ENCODE results near the gene ILKAP.
A peak's percentile ranks its signal among the peaks of the same experiment; 100 is the strongest.

ILKAP gene

DNA sequence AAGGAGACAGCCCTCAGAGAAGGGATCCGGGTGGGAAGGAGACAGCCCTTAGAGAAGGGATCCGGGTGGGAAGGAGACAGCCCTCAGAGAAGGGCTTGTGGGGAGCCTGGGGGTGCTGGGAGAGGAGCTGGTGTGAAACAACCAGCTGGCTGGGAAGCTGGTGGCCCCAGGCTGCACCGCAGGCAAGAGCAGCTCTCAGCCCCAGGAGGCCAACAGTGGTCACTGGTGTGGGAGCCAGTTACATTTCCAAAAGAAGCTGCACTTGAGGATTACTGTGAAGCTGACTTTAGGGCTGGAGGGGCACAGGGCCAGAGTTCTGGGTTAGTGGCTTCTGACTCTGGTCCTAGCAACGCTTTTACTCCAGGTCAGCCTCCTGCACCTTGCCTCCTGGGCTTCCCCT is 33.1 kb upstream of the ILKAP start:
- peak; percentile 73 for DNase-seq

DNA sequence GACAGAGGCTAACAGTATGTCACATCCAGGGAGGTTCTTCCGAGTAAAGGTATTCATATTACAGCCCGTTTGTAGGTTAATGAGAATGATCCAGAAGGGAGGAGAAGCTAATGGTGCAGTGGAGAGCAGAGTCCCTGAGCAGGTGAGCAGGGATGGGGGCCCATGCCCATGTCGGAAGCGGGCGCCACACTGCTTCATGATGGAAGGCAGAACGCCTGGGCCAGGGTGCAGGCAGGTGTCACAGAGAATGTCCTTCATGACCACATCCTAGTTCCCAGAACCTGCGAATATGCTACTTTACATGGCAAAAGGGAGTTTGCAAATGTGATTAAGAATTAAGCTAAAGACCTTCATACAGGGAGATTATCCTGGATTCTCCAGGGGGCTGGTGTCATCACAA is 32.4 kb upstream of the ILKAP start:
- DNase-seq: no peak

DNA sequence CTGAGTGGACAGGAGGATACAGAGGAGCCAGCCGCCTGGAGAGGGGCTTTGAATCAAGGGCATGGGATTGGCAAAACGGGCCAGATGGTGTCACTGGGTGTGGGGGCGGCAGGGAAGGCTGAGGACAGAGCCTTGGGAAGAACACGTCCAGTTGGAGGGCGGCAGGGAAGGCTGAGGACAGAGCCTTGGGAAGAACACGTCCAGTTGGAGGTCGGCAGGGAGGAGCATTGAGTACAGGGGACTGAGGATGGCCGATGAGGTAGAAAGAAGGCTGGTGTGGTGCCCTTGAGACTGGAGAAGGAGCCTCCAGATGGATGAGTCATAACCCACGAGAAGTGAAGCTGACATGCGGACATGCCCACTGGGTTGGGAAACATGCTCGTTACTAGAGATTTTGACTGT is 31.8 kb upstream of the ILKAP start:
- DNase-seq: peak; percentile 73

DNA sequence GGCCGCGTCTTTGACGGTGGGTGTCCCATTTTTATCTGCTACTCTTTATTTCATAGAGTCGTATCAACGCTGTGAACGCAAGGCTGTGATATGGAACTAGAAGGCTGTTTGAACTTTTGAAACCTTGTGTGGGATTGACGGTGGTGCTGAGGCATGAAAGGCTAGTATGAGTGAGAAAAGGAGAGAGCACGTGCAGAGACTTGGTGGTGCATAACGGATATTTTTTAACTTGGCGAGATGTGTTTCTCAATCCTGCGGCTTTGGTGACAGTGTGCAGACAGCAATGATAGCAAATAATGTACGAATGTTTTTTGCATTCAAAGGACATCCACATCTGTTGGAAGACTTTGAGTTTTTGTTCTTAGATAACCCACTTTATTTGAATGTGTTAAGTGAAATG is 30.1 kb upstream of the ILKAP start:
- DNase-seq: no peak

DNA sequence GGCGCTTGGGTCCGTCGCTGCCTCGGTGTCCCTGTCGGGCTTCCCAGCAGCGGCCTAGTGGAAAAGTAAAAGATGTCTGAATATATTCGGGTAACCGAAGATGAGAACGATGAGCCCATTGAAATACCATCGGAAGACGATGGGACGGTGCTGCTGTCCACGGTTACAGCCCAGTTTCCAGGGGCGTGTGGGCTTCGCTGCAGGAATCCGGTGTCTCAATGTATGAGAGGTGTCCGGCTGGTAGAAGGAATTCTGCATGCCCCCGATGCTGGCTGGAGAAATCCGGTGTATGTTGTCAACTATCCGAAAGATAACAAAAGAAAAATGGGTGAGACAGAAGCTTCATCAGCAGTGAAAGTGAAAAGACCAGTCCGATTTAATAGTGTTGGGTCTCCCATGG is 28.3 kb upstream of the ILKAP start:
- DNase-seq: no peak

DNA sequence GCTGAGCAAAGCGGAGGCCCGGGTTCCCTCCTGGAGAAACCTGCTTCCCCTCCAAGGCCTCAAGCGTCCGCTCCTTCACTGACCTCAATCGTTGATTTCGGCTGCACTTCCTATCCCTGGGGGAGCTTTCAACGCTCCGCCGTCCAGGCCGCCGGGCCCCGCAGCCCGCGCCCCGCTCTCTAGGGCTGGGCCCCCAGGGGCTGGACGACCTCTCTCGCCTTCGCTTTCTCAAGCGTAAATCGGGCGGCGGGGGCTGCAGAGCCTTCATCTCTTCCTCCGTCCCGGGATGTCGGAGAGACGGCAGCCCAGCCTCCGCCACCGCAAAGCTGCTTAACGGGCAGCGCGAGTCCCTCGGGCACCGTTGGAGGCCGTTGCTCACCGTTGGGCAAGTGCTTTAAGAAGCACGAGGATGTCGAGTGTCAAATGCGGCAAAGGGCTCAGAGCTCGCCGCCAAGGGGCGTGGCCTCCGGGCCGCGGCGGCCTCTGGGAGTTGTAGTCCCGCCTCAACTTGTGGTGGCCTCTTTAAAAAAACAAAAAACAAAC is 27.8 kb upstream of the ILKAP start:
- DNase-seq: no peak

DNA sequence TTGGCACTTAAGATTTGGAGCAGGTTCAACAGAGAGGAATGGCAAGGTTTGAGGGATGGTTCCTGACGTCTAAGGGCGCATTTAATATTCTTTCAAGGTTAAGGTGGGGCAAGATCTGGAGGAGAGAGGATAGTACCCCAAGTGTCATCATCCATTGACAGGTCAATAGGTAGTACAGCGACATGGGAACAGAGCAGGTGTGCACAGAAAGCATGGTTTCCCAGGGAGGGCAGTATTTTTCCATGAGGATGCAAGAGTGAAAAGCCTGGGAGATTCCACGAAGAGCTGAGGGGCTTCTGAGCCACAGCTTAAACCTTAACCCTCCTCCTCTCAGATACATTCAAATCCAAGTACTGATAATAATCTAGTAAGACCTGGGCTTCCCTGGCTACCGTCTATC is 27.2 kb upstream of the ILKAP start:
- no peak for DNase-seq

DNA sequence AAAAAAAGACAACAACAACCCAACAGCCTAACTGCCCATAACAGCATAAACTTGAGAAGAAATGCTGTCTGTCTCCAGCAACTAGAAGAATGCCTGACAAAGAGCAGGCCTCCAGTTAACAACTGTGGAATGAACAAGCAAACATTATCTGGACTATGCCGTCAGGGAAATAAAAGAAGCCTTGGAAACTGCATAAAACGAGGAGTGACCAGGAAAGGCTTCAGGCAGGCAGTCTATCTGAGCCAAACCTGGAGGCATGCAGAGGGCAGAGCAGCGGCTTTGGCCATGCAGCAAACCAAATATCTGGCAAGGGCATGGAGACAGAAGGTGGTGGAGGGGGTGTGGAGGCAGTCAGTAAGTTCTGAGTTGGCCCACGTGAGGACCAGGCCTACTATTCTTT is 25.2 kb upstream of the ILKAP start:
- no peak for DNase-seq

DNA sequence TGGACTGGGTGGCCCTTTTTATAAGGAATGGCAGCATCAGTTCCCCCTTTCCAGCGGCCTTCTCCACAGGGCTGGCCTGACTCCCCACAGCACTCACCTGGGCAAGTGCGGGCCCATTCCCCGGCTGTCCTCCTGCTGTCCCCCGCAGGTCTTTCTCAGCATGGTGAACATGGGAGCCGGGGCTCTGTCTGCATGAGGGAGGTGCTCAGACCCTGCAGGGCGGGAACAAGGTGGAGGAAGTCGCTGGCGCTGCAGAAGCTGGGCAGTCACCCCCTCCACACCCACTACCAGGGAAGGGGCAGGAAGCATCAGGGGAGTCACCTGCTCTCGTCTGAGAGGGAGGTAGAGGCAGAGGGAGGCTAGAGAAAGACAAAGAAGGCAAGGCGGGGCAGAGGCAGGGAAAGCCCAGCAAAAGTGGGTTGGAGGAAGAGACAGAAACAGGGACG is 24.1 kb upstream of the ILKAP start:
- no peak for DNase-seq

DNA sequence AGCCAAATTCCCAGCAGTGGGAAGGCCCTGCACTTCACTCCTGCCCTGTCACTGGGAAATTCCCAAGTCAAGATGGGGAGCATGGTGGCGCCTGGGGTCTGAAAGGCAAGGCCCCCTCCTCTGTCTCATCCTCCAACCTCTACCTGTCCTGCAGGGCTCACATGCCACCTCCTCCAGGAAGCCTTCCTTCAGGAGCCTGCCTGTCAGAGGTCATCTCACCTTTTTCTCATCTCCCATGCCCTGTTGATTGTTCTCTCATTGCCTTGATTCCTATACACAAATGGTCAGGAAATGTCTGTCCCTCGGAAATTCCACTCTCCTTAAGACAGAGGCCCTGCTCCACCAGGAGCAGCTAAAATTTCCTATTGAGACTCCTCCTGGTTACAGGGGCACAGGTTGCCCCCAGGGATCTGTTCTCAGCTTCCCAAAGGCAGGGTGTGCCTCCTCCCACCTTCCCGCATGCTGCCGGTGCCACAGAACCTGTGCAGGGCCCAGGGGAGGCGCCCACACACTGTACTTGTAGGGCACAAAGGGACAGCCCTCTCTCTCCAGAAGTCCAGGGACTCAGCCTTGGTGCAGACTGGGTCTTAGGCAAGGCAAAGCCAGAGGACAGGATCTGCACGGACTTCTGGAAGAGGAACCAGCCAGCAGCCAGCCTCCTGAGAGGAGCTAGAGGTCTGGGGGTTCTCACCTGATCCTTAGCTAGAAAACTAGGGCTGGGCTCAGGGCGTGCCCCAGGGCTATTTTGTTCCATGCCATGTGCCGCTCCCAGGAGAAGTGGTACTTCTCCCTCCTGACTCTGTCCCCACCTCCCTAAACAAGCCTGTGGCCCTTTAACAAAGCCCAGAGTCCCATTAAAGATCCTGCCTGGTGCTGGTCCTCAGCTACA is 23.4 kb upstream of the ILKAP start:
- DNase-seq: no peak

DNA sequence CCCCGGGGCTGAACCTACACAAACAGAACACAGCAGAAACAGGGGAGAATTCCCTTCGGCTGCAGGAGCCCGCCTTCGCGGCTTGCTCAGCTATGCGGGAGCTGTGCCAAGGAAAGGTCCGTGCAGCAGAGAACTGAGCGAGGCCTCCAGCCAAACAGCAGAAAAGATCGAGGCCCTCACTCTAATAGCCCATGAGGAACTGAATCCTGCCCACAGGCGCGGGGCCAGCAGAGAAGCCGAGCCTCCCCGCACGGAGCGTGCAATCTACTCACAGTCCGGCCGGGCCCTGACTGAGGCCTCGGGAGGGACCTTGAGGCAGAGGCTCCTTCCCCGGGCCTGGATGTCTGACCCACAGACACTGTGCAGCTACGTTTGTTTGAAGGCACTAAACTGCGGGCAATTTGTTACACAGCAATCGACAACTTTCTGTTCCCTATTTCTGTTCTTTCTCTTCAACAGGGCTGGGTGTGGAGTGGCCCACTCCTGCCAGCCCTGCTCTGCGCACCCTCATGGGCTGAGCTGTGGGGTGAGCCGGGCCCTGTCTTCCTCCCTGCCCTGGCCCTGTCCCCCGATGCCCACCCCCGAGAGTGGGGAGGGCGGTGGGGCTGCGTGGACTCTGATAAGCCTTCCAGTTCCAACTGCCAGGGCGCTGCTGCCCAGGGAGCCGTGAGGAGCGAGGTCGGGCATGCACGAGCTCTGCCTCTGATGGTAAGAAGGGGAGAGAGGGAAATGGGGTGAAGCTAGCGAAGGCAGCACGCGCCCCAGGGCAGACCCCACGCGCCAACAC is 22.6 kb upstream of the ILKAP start:
- DNase-seq: no peak

DNA sequence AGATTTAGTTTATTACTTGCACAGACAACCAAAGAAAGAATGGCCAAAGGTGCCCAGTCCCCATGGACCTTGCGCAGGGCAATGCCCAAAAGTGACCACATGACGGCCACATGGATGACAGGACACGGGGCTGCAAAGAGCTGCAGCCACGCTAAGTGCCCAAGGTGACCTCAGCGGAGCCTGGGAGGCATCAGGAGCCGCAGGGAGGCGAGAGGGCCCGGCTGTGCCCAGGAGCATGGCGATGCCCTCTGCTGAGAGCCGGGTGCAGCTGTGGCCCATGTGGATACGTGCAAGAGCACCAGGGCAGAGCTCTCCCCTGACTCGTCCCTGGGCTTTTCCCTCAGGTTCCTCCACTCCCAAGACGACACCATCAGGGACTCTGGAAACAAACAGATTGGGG is 21.6 kb upstream of the ILKAP start:
- no peak for DNase-seq

DNA sequence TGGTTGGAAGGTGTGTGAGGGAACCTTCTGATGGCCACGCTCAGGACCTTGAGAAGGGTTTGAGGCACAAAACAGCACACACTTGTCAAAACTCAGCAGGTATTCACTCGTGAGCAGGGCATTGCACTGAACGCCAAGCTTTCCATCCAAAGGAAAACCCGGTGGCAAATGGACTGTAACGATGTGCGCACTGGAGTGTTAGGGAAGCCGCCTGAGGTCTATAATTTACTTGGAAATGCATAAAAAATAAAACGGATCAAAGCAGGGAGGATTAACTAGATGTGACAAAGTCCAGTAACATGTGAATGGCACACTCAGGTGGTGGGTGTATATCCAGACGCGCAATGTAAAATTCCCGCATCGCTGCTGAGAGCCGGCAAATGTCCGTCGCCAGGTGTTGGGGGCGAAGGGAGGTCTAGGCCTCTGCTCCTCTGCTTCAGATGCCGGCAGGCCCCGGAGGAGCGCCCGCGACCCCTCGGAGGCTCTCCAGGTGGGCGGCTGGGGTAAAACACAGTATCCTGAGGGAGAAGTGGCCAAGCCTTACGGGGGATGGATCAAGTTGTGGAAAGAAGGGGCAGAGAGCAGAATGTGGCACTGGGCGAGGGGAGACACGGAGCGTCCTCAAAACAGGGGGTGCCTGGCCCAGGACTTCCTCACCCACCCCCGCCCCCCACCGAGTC is 21.0 kb upstream of the ILKAP start:
- DNase-seq: no peak

DNA sequence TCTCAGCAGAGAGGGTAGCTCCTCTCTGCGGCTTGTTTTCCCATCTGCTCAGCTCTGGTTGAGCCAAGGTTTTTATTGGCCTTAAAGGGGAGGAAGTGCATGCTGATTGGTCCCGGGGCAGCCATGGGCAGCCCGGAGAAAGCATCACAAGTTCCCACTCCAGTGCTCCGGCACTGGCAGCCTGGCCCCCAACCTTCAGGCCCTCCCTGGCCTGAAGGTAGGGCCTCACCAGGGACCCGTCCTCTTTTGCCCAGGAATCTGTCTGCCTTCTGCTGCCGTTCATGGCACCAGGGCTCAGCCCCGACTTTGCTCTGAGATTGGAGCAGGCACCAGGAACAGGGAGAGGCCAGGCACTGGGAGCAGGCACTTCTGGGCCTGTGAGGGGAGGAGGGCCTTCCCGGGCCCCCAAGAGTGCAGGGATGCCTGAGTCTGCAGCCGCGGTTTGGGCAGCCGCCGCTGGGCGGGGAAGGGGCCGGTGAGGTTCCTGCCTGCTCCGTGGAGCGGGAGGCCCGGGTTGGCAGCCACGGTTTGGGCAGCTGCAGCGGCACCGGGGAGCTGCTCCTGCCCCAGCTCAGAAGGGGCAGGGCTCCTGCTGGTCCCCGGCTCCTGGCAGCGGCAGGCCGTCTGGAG is 17.5 kb upstream of the ILKAP start:
- DNase-seq: no peak

DNA sequence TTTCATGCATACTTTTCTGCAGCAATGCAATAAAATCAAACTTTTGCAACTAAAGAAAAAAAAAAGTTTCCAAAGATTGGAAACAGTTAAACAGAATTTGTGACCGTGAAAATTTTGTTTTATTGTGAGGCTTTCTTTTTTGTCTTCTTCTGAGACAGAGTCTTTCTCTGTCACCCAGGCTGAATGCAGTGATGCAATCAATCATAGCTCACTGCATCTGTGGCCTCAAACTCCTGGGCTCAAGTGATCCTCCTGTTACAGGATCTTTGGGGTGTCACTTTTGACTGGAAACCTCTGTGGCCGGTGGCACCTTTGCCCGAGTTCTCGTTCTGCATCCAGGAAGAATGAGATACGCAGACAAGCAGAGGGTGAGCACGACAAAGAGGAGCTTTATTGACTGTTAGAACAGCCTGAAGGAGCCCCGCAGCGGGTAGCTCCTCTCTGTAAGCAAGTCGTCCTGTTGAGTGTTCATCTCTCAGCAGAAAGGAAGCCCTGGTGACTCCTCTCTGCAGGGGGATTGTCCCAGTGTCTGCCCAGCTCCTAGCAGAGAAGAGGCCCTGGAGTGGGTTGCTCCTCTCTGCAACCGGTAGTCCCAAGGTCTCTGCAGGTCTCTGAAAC is 16.9 kb upstream of the ILKAP start:
- no peak for DNase-seq

DNA sequence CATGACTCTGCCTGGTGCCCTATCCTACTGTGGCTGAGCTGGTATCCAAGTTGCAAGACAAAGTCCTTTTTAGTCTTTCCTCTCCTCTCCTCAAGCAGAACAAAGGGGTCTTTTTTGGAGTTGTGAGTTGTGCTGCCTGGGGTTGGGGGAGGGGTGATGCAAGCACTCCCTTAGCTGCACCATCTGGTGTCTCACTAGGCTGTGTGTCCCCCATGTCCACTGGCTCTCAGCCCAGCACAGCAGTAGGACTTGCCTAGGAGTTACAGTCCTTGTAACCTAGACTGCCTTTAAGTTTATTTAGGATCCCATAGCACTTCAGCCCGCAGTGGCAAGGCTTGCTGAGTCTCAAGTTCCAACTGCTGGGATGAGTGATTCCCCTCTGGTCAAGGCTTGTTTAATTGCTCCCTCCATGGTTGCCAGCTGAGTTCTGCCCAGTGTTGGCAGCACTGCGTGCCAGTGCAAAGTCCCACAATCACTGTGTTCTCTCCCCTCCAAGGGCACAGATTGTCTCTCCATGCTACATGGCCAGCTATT is 13.2 kb upstream of the ILKAP start:
- peak; percentile 85 for DNase-seq

DNA sequence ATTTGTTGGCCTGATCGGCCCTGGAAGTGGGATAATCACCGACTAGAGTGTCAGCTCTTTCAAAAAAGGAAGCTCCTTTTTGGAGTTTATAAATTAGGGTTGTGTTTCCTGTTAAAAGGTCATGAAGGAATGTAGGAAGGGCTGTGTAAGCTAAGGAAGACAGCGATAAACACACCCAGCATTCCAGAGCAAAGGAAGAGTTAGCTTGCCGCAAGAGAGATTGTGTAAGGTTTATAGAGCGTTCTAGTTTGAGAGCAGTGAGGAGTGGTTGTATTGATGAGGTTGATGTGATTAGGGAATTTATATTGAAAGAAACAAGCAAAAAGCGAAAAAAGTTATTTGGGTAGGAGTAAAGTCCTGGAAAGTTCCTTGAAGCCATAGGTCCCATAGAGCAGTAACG is 3.5 kb upstream of the ILKAP start:
- DNase-seq: no peak

DNA sequence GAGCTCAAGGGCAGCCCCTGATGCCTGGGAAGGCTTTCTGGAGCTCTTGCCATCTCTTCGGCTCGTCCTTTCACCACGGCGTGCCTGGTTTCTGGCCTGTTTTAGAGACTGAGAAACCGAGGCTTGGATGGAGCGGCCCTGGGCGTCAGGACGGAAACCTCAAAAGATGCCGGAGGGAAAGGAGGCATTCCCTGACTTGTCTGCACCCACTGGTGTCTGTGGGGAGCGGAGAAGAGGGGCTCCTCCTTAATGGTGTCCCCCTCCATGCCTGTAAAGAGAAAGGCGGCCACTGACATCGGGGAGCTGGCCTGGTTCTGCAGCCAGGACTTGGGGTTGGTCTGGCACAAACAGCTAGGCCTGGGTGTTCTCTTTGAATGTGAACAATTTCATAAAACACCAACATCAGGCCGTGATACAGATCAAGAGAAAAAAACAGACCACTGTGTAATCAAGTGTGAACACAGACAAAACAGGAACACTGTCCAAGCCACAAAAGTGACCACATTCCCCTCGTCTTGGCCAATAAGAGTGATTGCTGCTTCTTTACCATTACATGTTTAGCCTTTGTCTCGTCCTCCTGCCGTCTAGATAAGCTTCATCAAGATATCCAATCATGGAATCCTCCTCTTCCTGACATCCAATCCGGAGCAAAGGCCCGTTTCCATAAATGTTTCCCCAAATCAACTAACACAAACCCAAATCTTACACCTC is 633 bp upstream of the ILKAP start:
- no peak for DNase-seq

DNA sequence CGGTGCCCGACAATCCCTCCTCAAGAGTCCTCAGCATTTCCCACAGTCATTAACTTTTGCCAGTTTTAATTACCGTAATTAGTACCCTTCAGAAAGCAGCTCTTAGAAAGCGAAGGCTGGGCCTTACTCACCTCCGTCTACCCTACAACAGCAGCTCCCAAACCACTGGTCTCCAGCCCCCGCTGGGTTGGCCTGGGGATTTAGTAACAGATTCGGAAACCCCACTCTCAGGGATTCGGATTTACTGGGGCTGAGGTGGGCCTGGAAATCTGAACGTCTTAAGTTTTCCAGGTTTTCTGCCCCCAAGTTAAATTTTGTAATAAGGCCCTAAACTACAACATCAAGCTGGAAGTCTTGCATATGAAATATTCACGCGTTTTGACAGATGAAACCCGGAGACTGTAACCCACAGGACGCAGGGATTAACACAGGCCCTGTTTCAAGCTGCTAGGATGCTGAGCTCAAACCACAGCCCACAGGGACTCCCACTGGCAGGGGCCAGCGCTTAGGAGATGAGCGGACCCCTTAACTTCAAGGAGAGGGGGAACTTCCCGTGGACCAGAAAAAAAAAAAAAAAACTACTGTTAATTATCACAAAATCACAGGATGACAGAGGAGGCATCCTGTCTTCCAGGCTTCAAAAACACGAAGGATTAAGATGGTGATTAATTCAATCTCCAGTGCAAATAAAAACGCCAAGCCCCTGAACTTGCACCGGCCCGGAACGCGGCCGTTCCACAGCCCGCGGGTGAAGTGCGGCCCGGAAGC is 985 bp downstream of the ILKAP start:
- peak; percentile 66 for DNase-seq

DNA sequence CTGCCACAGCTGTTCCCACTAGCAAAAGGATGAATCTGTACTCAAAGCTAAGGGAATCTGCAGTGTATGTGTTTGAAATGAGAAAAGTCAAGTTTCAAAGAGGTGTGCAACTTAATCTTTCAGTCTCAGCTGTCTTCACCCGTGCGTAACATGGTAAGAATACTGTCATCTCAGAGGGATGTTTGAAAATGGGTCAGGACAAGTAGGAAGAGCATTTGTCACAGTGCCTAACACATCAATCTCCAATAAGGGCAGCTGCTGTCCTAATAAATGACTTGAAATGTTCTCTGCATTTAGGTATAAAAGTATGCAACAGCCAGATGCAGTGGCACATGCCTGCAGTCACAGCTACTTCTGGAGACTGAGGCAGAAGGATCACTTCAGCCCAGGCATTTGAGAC is 13.1 kb downstream of the ILKAP start:
- DNase-seq: no peak
